IMR-90 (cell line): ENCODE results near the gene ZNF521. TPM values are rescaled to one million over a fixed set of nuclear protein-coding genes. Genes with fewer than 3 reads are reported as not detected.

Experiments
- ATAC-seq: fragments of 200-7000 bp; cut with Tn5 transposase; 2 replicates; pipeline ENCODE4 v1.9.1; 2020; ENCODE audit warnings: low read depth, mild to moderate bottlenecking, moderate library complexity
- BruUV-seq: library from RNA; stranded (reverse); fragments of 400-500 nt; replicated peaks from 2 replicates; lab custom pipeline; 2021; lab: Mats Ljungman, UMichigan
- CTCF ChIA-PET: fragments of 300-600 bp; formaldehyde crosslinking; extraction: SDS; loops from one replicate; lab custom pipeline; 2021; ENCODE audit warnings: antibody characterized with exemption; lab: Yijun Ruan, JAX
- POLR2A ChIA-PET: fragments of 300-600 bp; sonication (Branson Sonifier 250); formaldehyde crosslinking; loops from one replicate; lab custom pipeline; 2022; ENCODE audit warnings: antibody characterized with exemption; ENCODE audit not compliant: unreplicated experiment; lab: Charles Lee
- DNase-seq: peaks from one replicate; pipeline ENCODE4 v3.0.0; 2013
- H2AFZ ChIP-seq: replicated peaks from 2 replicates; pipeline ENCODE3; 2013; ENCODE audit warnings: low read length, mild to moderate bottlenecking; ENCODE audit not compliant: poor library complexity
- H2AK5ac ChIP-seq: 2 replicates; pipeline ENCODE4 v1.6.1; 2013; ENCODE audit warnings: low read depth, low read length, inconsistent platforms
- H2AK9ac ChIP-seq: replicated peaks from 2 replicates; pipeline ENCODE3; 2013; ENCODE audit warnings: mild to moderate bottlenecking, low read depth, low read length, moderate library complexity; ENCODE audit not compliant: poor library complexity
- H2BK120ac ChIP-seq: 2 replicates; pipeline ENCODE4 v1.6.1; 2013; ENCODE audit warnings: low read depth, low read length, inconsistent platforms
- H2BK15ac ChIP-seq: 3 replicates; pipeline ENCODE4 v1.6.1; 2013; ENCODE audit warnings: low read depth, low read length, inconsistent platforms
- H2BK20ac ChIP-seq: 2 replicates; pipeline ENCODE4 v1.6.1; 2013; ENCODE audit warnings: low read depth, mild to moderate bottlenecking, inconsistent platforms, low read length, moderate library complexity
- H2BK5ac ChIP-seq: 2 replicates; pipeline ENCODE4 v1.6.1; 2013; ENCODE audit warnings: mild to moderate bottlenecking, low read depth, low read length, inconsistent platforms; ENCODE audit not compliant: poor library complexity, severe bottlenecking
- H3K14ac ChIP-seq: replicated peaks from 2 replicates; pipeline ENCODE4 v1.6.1; 2013; ENCODE audit warnings: low read depth, low read length, inconsistent platforms
- H3K18ac ChIP-seq: 2 replicates; pipeline ENCODE4 v1.6.1; 2013; ENCODE audit warnings: low read depth, low read length, control low read depth
- H3K23ac ChIP-seq: 2 replicates; pipeline ENCODE4 v1.6.1; 2013; ENCODE audit warnings: low read depth, low read length, inconsistent platforms
- H3K27ac ChIP-seq: 2 replicates; pipeline ENCODE4 v1.5.1; 2013; ENCODE audit warnings: mild to moderate bottlenecking, control low read depth, low read length; ENCODE audit not compliant: insufficient read depth
- H3K27me3 ChIP-seq: 2 replicates; pipeline ENCODE4 v1.6.1; 2013; ENCODE audit warnings: low read length; ENCODE audit not compliant: control insufficient read depth, insufficient read depth
- H3K36me3 ChIP-seq: 2 replicates; pipeline ENCODE4 v1.6.1; 2013; ENCODE audit warnings: low read length, mixed read lengths; ENCODE audit not compliant: control insufficient read depth, insufficient read depth
- H3K4ac ChIP-seq: 2 replicates; pipeline ENCODE4 v1.6.1; 2013; ENCODE audit warnings: low read depth, low read length, inconsistent platforms
- H3K4me1 ChIP-seq: 2 replicates; pipeline ENCODE4 v1.6.1; 2013; ENCODE audit warnings: low read length, mixed read lengths; ENCODE audit not compliant: control insufficient read depth, insufficient read depth
- H3K4me2 ChIP-seq: 2 replicates; pipeline ENCODE4 v1.6.1; 2013; ENCODE audit warnings: low read depth, mild to moderate bottlenecking, control low read depth, low read length, moderate library complexity
- H3K4me3 ChIP-seq: 2 replicates; pipeline ENCODE4 v1.5.1; 2013; ENCODE audit warnings: low read depth, mild to moderate bottlenecking, control low read depth, low read length, moderate library complexity; ENCODE audit not compliant: insufficient read depth
- H3K56ac ChIP-seq: 2 replicates; pipeline ENCODE4 v1.6.1; 2013; ENCODE audit warnings: low read length, inconsistent platforms; ENCODE audit not compliant: insufficient read depth; ENCODE audit errors: extremely low read depth
- H3K79me1 ChIP-seq, 2 experiments: 2 replicates each; pipeline ENCODE4 v1.6.1; 2013; ENCODE audit warnings: low read length in 2 of 2, inconsistent platforms in 1 of 2, low read depth in 1 of 2
- H3K9ac ChIP-seq: 2 replicates; pipeline ENCODE4 v1.6.1; 2013; ENCODE audit warnings: low read depth, low read length, control low read depth
- H3K9me1 ChIP-seq: 2 replicates; pipeline ENCODE4 v1.6.1; 2013; ENCODE audit warnings: low read length, inconsistent platforms; ENCODE audit not compliant: insufficient read depth
- H3K9me3 ChIP-seq: 2 replicates; pipeline ENCODE4 v1.6.1; 2013; ENCODE audit warnings: low read length; ENCODE audit not compliant: control insufficient read depth, insufficient read depth
- H4K20me1 ChIP-seq: 2 replicates; pipeline ENCODE4 v1.6.1; 2013; ENCODE audit warnings: low read length, inconsistent platforms; ENCODE audit not compliant: insufficient read depth
- H4K5ac ChIP-seq: 2 replicates; pipeline ENCODE4 v1.6.1; 2013; ENCODE audit warnings: mild to moderate bottlenecking, low read depth, low read length, control low read depth
- H4K8ac ChIP-seq, 2 experiments: 2 replicates each; pipeline ENCODE4 v1.6.1; 2013; ENCODE audit warnings: low read depth in 2 of 2, low read length in 2 of 2, control low read depth in 1 of 2, inconsistent platforms in 1 of 2
- H4K91ac ChIP-seq: 2 replicates; pipeline ENCODE4 v1.6.1; 2013; ENCODE audit warnings: low read depth, low read length, inconsistent platforms; ENCODE audit not compliant: insufficient read depth
- BHLHE40 ChIP-seq: fragments of 150-350 bp; IDR thresholded peaks from 2 replicates; pipeline ENCODE4 v1.6.1; 2016; ENCODE audit warnings: mild to moderate bottlenecking, low read depth, low read length
- CEBPB ChIP-seq: IDR thresholded peaks from 2 replicates; pipeline ENCODE4 v1.6.1; 2012; ENCODE audit warnings: low read depth, low read length, improper control_type of control experiment
- CHD1 ChIP-seq: IDR thresholded peaks from 2 replicates; pipeline ENCODE4 v1.6.1; 2012; ENCODE audit warnings: low read depth, low read length, improper control_type of control experiment
- CTCF ChIP-seq: conservative IDR thresholded peaks from 2 replicates; pipeline ENCODE4 v1.5.1; 2012; ENCODE audit warnings: mild to moderate bottlenecking, low read depth, low read length, improper control_type of control experiment
- ELK1 ChIP-seq: fragments of 150-350 bp; IDR thresholded peaks from 2 replicates; pipeline ENCODE4 v1.6.1; 2016; ENCODE audit warnings: low read depth, mild to moderate bottlenecking, low read length, moderate library complexity, borderline replicate concordance
- FOS ChIP-seq: fragments of 150-350 bp; IDR thresholded peaks from 2 replicates; pipeline ENCODE4 v1.6.1; 2016; ENCODE audit warnings: low read depth, low read length
- MAFK ChIP-seq: IDR thresholded peaks from 2 replicates; pipeline ENCODE4 v1.6.1; 2012; ENCODE audit warnings: low read depth, low read length, improper control_type of control experiment
- MAZ ChIP-seq: IDR thresholded peaks from 2 replicates; pipeline ENCODE4 v1.6.1; 2012; ENCODE audit warnings: low read depth, mild to moderate bottlenecking, low read length, improper control_type of control experiment, moderate library complexity, borderline replicate concordance
- MXI1 ChIP-seq: IDR thresholded peaks from 2 replicates; pipeline ENCODE4 v1.6.1; 2012; ENCODE audit warnings: low read depth, mild to moderate bottlenecking, low read length, moderate library complexity, borderline replicate concordance
- NFE2L2 ChIP-seq: fragments of 150-350 bp; IDR thresholded peaks from 2 replicates; pipeline ENCODE4 v1.6.1; 2016; ENCODE audit warnings: low read depth, mild to moderate bottlenecking, low read length
- POLR2A ChIP-seq: IDR thresholded peaks from 2 replicates; pipeline ENCODE4 v1.6.1; 2012; ENCODE audit warnings: mild to moderate bottlenecking, low read depth, low read length
- RAD21 ChIP-seq: IDR thresholded peaks from 2 replicates; pipeline ENCODE4 v1.6.1; 2012; ENCODE audit warnings: low read length, improper control_type of control experiment
- RCOR1 ChIP-seq: IDR thresholded peaks from 2 replicates; pipeline ENCODE4 v1.6.1; 2012; ENCODE audit warnings: mild to moderate bottlenecking, low read length, improper control_type of control experiment; ENCODE audit not compliant: insufficient replicate concordance
- RFX5 ChIP-seq: IDR thresholded peaks from 2 replicates; pipeline ENCODE4 v1.8.0; 2012; ENCODE audit warnings: low read depth, mild to moderate bottlenecking, low read length, moderate library complexity
- SMC3 ChIP-seq: fragments of 150-350 bp; IDR thresholded peaks from 2 replicates; pipeline ENCODE4 v1.6.1; 2016; ENCODE audit warnings: low read depth, mild to moderate bottlenecking, antibody characterized with exemption, low read length, moderate library complexity
- WGBS, 2 experiments: methylation state at CpG; one replicate each; pipeline versions ENCODE4 v1.1.5 to v1.1.7; 2013; ENCODE audit warnings: missing lambda C conversion rate in 2 of 2; ENCODE audit not compliant: insufficient read length in 1 of 2; ENCODE audit errors: extremely low coverage in 2 of 2; 5-methylcytosine and 5-hydroxymethylcytosine counted together
- dilution Hi-C: fragments of 300-500 bp; cut with HindIII; formaldehyde crosslinking; loops from one replicate; pipeline ENCODE4 v1.14.3; 2018; ENCODE audit warnings: low sequenced_read_pairs; ENCODE audit not compliant: unreplicated experiment
- in situ Hi-C: fragments of 300-500 bp; cut with MboI; formaldehyde crosslinking; loops from 3 replicates; pipeline ENCODE4 v1.14.3; 2019; ENCODE audit warnings: low sequenced_read_pairs, inconsistent platforms, mixed read lengths
- intact Hi-C: fragments of 100-400 bp; cut with micrococcal nuclease; formaldehyde crosslinking; loops from 2 replicates; pipeline ENCODE4 v1.10.0; 2022
- polyA plus RNA-seq, 3 experiments: library from polyadenylated mRNA; depleted of rRNA; stranded (reverse); fragments of >200 nt; gene quantifications; 2 replicates each; pipeline ENCODE4 v1.2.3, GENCODE V29; 2012; ENCODE audit warnings: low replicate concordance in 1 of 3
- total RNA-seq: library from RNA; depleted of rRNA; stranded (reverse); fragments of >200 nt; gene quantifications from 2 replicates; pipeline ENCODE4 v1.2.3, GENCODE V29; 2012

Gene ZNF521
- total and polyA plus RNA-seq, 2 of the 4 experiments (the other 2 are of a cell fraction) = 21.5 to 59.3 TPM

GRCh38 chr18:25231327-25231691, 120.7 kb downstream of the ZNF521 start:
- Histone ChIP-seq H3K9me1 (peaks cover 13% of the 10 kb centered on the region), H3K56ac (peak overlapping the region; percentile 58), H4K20me1 (no peaks in the 10 kb centered on the region), H2AFZ (peak overlapping the region; percentile 83), H3K4me1 (peaks cover 13% of the 10 kb centered on the region), H3K4me2 (peak overlapping the region; percentile 67), H4K8ac (peak overlapping the region; percentile 61 to 80), H3K27ac (peak overlapping the region; percentile 84), H2AK5ac (peak overlapping the region; percentile 87), H2BK5ac (peak overlapping the region; percentile 71), H4K5ac (peak overlapping the region; percentile 68), H2BK15ac (peak overlapping the region; percentile 78; the same call in 1 of the 3 replicates), H3K14ac (peak overlapping the region; percentile 80), H4K91ac (peak overlapping the region; percentile 88), H3K4me3 (no peak overlapping the region), H2BK20ac (peak overlapping the region; percentile 85), H2BK120ac (peak overlapping the region; percentile 86), H3K4ac (peak overlapping the region; percentile 91), H2AK9ac (peak overlapping the region; percentile 16), H3K9me3 (no peaks in the 10 kb centered on the region), H3K18ac (peak overlapping the region; percentile 62), H3K79me1 (peaks cover 0 to 33% of the 10 kb centered on the region in 2 experiments; a peak in 3 of 4 replicates), H3K9ac (peak overlapping the region; percentile 58; the same call in 1 of the 2 replicates), H3K23ac (peak overlapping the region; percentile 69), H3K27me3 (no peaks in the 10 kb centered on the region), H3K36me3 (peaks cover 12% of the 10 kb centered on the region)
- no peak for TF ChIP-seq SMC3
- no peak for TF ChIP-seq MXI1
- no peak for TF ChIP-seq CTCF
- TF ChIP-seq ELK1 = no peak
- no peak for TF ChIP-seq POLR2A
- no peak for TF ChIP-seq CHD1
- no peak for TF ChIP-seq BHLHE40
- no peak for TF ChIP-seq RCOR1
- TF ChIP-seq CEBPB = no peak
- TF ChIP-seq MAFK = no peak
- TF ChIP-seq MAZ = no peak
- no peak for TF ChIP-seq RFX5
- TF ChIP-seq FOS = no peak
- TF ChIP-seq NFE2L2 = no peak; the same call in 1 of the 2 replicates
- no peak for TF ChIP-seq RAD21
- CTCF ChIA-PET = no interaction called here
- ATAC-seq (no peak), DNase-seq (no peak)
- POLR2A ChIA-PET = no interaction called here
- BruUV-seq = no TSS peak
- dilution Hi-C loops = no loop called here
- WGBS, 2 experiments = 58% methylated on average over 4 of the region's 5 CpGs; no CpG with 5 or more reads in 1 of the 2 experiments
- intact Hi-C loops = loop anchor here (2.0 to 5.0 kb wide), 3 partner anchors 56 to 121 kb away; partner anchors contain the start of gene ZNF521
- in situ Hi-C loops = no loop called here
